CD4-positive, alpha-beta T cell treated with Interleukin-12 subunit alpha and Interleukin-12 subunit beta, for 1 hour (primary cell): ENCODE results near the gene PDCD2.
"Not testable (repeated sequence)": the region's sequence is repeated elsewhere in the genome, so short reads cannot be mapped to it uniquely, and the experiment has no call there.

ENCODE experiments used
- DNase-seq: peaks from one replicate; pipeline ENCODE4 v3.0.0-alpha.2; 2020

The PDCD2 gene

DNA sequence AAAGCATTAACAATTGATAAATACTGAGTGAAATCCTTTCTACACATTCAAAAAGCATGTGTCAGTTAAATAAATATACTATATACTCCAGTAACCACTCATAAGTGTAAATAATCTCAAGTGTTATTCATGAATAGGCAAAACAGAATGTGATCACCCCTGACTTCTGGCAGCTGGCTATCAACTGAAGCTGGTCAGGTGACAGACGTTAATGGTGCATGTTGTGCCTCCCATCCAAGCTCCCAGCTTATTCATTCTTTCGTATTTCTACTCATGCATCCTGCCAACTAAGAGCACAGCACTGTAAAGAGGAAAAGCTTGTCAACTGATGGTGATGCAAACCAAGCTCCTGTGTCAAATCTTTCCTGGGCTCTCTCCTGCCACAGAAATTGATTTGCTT, 39.0 kb downstream of the PDCD2 start:
- no peak for DNase-seq

DNA sequence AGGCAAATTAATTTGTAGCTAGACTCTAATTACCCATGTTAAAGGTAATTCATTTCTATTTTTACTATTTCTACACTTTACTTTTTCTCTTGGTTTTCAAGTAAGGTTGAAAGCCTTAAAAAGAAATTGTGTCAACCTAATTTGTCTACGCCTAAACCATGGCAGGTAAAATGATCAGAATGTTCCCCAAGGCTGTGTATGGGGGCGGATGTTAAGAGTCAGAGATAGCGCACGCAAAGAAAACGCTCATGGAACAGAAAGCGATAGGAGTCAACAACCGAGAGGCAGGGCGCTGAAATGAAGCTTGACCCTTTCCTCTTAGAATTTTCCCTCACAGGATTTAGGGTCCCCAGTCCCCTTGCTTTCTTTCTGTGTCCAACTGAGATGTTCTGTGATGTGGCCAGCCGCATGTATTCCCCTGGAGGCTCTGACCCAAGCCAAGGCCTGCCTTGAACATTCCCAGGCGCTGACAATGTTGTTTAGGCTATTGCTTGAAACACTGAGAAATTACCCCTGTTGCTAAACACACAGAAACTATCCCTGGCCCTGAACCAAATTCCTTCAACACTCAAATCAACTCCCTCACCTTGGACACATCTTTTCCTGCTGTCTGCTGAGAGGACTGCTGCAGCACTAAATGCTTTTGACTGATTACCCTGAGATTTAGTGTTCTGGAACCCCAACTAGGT, 42.3 kb downstream of the PDCD2 start:
- no peak for DNase-seq

DNA sequence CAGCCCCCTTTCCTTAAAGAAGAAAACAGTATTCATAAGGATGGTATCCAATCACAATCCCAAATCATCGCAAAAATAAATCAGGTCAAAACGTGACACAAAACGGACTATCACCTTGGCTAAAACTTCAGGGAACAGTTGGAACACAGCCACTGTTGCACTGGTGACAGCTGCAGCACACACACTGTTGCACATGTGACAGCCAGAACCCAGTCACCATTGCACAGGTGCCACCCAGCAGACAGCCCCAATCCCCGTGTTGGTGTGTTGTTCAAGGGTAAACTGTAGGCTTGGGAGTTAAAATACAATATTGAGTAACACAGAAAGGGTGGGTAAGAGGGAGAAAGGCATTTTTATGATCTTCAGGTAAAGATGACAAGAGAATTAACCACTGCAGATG, 47.1 kb downstream of the PDCD2 start:
- no peak for DNase-seq

- no peak for DNase-seq
Measured at GRCh38 chr6:170536671-170537070, 47.8 kb downstream of the PDCD2 start.

DNA sequence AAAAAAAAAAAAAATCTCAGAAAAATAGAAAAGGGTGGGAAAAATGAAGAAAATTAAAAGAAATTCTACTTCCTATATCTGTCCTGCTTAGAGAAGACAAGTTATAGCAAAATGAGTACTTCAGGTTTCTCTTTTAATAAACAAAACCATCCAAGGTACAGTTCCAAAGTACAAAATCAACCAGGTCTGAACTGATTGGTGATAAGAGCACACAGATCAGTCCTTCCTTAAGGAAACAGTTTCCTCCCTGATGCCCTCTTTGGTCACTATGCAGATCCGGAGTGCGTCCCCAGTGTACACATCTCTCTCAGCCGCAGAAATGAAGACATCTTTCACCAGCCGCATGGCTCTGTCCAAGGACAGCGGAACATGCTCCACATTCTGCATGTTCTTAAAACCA, 49.4 kb downstream of the PDCD2 start:
- no peak for DNase-seq

GRCh38 chr6:170533792-170534191, 50.6 kb downstream of the PDCD2 start:
- no peak for DNase-seq

DNA sequence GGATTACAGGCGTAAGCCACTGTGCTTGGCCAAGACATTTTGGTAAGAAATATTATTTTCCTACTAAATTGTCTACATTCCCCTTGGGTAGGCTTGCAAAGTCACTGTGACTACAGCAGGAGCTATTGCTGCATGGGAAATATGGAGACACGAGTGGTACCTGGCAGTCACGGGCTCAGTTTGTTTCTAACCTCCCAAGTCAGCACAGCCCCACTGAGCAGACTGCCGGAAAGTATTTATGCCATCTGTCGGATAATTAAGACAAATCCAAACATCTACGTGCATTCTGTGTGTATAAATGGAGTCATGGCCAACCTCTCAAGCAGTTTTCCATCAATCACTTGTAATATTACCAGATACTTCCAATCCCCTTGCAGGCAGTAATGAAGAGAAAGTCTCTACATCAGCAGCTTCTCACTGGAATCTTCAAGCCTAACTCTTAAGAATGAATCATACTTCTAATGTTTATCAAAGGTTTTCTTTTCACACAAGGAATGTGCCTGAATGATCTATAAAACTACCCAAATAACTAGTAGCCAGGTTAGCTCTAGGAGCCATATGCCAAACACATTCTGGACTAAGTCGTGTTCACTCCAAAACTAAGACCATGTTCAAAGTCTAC, 51.5 kb downstream of the PDCD2 start:
- no peak for DNase-seq

- peak; percentile 64 for DNase-seq
Measured at GRCh38 chr6:170529839-170530469, 54.5 kb downstream of the PDCD2 start.

DNA sequence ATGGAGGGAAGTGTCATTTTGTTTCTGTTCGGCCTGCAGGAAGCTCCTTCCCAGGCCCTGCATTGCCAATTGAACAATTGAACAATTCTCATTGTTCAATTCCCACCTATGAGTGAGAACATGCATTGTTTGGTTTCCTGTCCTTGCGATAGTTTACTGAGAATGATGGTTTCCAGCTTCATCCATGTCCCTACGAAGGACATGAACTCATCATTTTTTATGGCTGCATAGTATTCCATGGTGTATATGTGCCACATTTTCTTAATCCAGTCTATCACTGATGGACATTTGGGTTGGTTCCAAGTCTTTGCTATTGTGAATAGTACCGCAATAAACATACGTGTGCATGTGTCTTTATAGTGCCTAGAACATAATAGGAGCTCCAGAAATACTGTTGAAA, 56.4 kb downstream of the PDCD2 start:
- DNase-seq = not testable (repeated sequence)

DNA sequence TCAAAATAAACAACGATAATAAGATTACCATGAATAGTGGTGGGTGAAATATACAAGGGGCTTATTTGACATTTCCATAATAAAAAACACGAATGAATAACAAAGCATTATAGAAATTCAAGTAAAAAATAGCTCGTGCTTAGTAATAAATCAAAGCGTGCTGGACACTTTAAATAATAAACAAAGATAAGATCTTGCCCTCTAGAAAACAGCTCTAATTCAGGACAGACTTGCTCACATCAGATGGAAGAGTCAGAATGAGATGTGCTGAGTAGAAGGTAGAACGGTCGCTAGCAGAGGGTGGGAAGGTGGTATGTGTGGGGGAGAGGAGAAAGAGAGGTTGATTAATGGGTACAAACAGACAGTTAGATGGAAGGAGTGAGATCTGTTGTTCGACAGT, 58.6 kb downstream of the PDCD2 start:
- no peak for DNase-seq
